KOPT-K1 (cell line): Measurements from ENCODE around the gene WWTR1.

Experiments
- H3K27ac ChIP-seq: fragments of 200-600 bp; sonication (generic); 2 replicates; pipeline ENCODE4 v1.5.1; 2016; ENCODE audit warnings: antibody characterized with exemption, mild to moderate bottlenecking, low read depth, low read length; ENCODE audit not compliant: poor library complexity, severe bottlenecking
- H3K36me3 ChIP-seq: fragments of 200-600 bp; sonication (generic); 2 replicates; pipeline ENCODE4 v1.5.1; 2017; ENCODE audit warnings: antibody characterized with exemption, mild to moderate bottlenecking, low read length, moderate library complexity; ENCODE audit not compliant: insufficient read depth
- H3K9me3 ChIP-seq: fragments of 200-600 bp; sonication (generic); 2 replicates; pipeline ENCODE4 v1.5.1; 2017; ENCODE audit warnings: antibody characterized with exemption, low read length, mild to moderate bottlenecking; ENCODE audit not compliant: insufficient read depth, poor library complexity, severe bottlenecking

Gene WWTR1

DNA sequence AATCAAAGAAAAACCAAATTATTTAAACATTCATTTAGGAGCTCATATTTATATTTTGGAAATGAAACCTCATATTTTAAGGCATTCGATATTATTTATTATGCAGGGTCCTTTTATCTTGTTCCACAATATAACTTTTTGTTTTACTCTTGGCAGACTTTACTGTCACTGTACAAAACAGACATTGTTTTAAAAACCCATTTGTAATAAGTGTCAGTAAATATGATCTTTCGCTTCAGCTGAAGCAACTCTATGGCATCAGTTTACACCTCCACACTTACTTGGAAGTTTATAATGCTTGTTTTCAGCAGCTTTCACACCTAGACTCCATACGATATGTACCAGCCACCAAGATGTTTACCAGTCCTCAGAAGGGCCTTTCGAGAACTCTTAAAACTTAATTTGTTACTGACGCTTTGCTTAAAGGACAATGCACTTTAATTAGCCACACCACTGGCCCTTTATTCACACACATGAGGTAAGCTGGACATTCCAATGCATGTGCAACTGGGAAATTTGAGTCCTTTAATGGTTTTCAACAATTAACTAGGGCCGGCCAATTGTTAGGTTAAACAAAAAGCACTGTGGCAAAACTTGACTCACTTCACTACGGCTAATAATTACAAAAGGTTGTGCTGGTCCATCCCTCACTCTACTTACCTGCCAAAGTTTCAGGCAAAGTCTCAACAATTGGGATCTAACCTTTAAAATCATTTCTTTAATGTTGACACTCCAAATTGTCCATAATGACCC lies 16.7 kb downstream of the WWTR1 start:
- Histone ChIP-seq H3K9me3 (no peaks in the 10 kb centered on the region), H3K27ac (no peak overlapping the region), H3K36me3 (no peaks in the 10 kb centered on the region)

DNA sequence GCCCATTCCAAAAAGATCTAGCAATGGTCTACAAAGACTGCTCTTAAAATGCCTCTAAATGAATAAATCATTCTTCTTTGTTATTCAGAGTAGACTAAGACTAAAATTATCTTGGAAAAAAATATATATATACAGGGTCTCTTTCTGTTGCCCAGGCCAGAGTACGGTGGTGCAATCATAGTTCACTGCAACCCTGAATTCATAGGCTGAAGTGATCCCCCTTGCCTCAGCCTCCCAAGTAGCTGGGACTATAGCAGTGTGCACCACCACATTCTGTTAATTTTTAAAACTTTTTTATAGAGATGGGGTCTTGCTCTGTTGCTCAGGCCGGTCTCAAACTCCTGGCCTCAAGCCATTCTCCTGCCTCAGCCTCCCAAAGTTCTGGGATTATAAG lies 18.7 kb downstream of the WWTR1 start:
- Histone ChIP-seq H3K9me3 (no peaks in the 10 kb centered on the region), H3K27ac (no peak overlapping the region), H3K36me3 (no peaks in the 10 kb centered on the region)

DNA sequence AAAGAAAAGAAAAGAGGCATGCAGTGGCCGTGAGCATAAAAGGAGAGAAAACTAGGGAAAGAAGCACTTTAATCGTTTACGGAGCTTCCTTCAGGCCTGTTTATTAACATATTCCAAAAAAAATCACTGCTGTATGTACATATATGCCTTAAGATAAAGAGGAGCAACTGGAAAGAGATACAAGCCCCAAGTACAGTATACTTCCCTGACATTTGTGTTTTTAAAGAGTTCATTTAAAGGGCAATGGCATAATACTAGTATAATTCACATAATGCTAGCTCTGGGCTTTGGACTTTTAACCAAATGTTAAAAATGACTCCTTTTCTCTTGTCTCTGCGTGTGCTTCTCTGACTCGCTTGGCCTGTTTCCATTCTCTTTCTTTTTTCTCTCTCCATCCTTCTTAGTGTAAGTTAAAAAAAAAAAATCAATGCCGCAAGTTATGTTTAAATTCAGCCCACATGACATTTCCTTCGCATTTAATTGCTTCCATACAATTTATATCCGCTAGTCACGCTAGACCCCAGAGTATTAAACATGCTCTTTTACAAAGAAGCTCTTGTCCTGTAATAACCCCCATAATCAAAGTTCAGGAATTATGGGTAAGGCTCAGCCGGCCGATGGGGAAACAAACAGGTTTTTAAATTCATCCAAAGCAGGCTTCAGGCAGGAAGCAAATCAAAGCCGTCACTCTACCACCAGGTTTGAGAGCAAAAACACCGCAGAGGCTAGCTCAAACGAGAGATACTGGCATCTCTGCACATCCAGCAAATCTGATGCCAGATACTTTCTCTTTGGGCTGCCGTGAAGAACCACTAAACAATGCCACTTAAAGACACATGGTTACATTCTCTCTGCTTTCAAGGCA lies 19.4 kb downstream of the WWTR1 start:
- H3K27ac ChIP-seq: no peak overlapping the region
- H3K9me3 ChIP-seq: no peaks in the 10 kb centered on the region
- no peaks in the 10 kb centered on the region for H3K36me3 ChIP-seq

DNA sequence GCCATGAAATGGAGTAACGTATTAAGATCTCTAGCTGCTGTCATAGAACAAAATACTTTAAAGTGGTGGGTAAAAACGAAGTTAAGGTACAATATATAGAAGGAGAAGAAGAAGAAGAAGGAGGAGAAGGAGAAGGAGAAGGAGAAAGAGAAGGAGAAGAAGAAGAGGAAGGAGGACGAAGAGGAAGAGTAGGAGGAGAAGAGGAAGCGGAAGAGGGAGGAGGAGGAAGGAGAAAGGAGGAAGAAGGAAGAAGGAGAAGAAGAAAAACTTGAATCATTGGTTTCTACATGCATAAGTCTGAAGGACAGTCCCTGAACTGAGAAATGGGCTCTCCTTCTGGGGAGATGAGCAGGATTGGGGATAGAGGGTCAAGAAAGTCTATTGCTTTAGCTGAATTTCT lies 22.4 kb downstream of the WWTR1 start:
- H3K9me3 ChIP-seq: no peaks in the 10 kb centered on the region
- H3K36me3 ChIP-seq: no peaks in the 10 kb centered on the region
- no peak overlapping the region for H3K27ac ChIP-seq

DNA sequence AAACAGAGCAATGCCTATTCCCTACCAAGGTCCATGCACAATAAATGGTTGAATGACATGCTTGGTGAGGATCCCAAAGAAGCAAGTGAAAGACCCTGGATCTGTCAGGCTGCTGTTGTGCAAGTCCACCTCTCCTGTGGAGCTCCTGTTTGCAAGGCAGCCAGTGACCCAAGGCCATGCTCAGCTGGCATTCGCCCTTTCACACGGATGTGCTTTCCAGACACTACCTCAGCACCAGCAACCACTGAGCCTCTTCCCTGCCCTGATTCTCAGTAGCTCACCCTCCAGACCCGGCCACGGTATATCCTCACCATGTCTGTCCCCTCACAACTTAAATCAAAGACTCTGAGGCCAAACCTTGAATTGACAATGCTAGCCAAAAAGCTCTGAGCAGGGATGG lies 23.3 kb downstream of the WWTR1 start:
- H3K27ac ChIP-seq: no peak overlapping the region
- H3K36me3 ChIP-seq: no peaks in the 10 kb centered on the region
- no peaks in the 10 kb centered on the region for H3K9me3 ChIP-seq

DNA sequence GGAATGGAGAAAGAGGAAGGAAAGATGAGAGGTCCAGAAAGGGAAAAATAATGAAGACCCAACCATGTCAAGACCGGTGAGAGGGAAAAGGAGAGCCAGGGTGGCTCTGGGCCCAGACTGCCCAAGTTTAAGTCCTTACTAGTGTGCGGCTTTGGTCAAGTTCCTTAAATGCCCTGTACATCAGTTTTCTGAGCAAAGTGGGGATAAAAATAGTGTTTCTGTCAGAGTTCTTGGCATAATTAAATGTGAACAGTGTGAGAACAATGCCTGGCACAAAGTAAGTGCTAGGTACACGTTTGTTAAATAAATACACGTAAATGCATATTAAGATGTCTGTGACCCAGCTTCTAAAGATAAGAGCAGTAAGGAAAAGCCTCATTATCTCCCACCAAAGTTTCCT lies 23.8 kb downstream of the WWTR1 start:
- H3K36me3 ChIP-seq: no peaks in the 10 kb centered on the region
- H3K27ac ChIP-seq: no peak overlapping the region
- H3K9me3 ChIP-seq: no peaks in the 10 kb centered on the region

DNA sequence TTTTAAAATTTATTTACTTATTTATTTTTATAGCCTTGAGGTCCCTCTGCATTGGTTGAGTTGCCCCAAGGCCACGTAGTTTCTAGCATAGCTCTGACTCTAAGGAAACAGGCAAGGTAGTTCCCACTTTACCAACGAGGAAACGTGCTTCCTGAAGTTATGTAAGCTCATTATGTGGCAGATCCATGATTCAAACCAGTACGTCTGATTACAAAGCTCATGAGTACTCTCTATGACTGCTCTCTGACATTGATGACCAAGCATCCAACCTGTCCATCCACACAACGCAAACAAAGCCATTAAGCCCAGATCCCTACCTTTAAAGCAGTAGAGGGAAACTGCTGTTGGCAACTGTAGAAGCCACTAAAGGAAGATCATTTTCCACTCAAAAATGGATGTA lies 25.6 kb downstream of the WWTR1 start:
- no peak overlapping the region for H3K27ac ChIP-seq
- H3K36me3 ChIP-seq: no peaks in the 10 kb centered on the region
- no peaks in the 10 kb centered on the region for H3K9me3 ChIP-seq

DNA sequence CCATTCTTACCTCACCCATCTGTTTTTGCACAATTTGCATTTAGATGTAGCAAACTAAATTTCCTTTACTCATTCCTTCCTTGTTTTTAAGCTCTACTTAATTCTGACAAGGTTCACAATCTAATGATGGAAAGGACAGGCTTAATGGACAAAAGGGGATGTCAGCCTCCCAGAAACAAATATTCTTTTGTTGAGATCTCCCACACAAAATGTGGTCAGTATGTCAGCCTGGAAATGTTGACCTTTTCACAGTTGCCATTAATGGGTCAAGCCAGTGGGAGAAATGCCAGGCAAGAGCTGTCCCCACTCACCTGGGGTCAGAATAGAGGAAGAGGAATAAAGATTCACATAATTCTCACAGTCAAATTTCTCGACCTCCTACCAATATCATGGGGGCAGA lies 27.0 kb downstream of the WWTR1 start:
- Histone ChIP-seq H3K27ac (no peak overlapping the region), H3K9me3 (no peaks in the 10 kb centered on the region), H3K36me3 (no peaks in the 10 kb centered on the region)

DNA sequence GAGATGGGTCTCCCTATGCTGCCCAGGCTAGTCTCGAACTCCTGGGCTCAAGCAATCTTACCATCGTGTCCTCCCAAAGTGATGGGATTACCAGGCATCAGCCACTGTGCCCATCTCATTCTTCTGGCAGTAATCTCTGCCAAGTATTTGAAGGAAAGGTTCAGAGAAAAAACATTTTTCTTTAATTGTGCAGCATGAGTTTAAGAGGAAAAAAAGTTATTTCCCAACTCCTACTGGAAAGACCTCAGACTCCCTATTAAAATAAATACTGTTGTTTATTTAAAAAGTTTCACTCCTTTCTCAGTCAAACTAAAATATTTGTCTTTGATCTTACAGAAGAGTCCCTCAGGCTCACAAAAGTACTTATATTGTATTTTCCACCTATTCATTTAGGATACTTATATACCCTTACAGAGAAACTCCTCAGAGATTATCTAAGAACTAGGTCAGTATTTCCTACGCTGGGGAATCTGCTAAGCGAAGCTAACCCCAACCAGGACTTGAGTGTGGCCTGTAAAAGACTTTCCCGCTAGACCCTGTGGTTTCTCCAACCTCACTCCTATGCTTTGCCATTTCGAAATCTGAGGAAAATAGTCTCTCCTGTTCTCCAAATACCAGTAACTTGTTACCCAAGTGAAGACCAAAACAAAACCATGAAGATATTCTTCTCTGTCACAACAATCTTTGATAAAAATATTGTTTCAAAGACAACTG lies 28.7 kb downstream of the WWTR1 start:
- H3K36me3 ChIP-seq: no peaks in the 10 kb centered on the region

DNA sequence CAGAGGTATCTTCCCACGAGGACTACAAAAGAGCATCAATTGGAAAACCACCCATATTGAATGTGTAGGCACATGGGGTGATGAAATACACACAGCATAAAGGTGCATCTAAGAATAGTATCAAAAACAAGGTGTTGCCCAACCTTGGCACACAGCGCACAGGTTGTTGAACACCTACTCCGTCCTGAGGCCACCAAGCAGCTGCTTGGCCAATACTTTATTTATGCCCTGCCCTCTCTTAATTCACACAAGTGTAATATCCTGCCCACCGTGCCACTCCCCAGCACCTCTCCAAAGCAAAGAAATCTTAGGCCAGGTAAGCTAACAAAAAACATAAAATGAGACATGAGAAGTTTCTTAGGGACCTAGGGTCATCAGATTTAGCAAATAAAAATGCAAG lies 31.2 kb downstream of the WWTR1 start:
- Histone ChIP-seq H3K9me3 (no peaks in the 10 kb centered on the region), H3K27ac (no peak overlapping the region), H3K36me3 (no peaks in the 10 kb centered on the region)

More for the DNA sequence above, 28.7 kb downstream of the WWTR1 start:
- no peak overlapping the region for H3K27ac ChIP-seq
- no peaks in the 10 kb centered on the region for H3K9me3 ChIP-seq

DNA sequence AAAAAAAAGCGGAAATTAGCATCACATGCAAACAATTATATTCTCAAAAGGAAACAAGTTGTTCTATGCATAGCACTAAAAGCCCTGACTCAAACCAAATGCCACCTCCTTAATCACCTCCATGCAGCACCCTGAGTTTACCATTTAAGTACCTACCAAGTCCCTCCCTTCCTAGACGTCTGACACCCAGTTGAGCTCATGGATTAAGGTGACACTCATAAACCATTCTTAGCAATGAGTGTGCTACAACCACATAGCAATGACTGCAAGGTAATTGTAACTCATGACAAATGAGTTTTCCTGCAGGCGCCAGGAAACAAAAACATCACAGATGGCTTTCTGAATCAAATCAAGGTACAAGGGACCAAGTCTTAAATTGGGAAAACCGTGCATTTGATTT lies 32.0 kb downstream of the WWTR1 start:
- Histone ChIP-seq H3K9me3 (no peaks in the 10 kb centered on the region), H3K36me3 (no peaks in the 10 kb centered on the region), H3K27ac (no peak overlapping the region)

DNA sequence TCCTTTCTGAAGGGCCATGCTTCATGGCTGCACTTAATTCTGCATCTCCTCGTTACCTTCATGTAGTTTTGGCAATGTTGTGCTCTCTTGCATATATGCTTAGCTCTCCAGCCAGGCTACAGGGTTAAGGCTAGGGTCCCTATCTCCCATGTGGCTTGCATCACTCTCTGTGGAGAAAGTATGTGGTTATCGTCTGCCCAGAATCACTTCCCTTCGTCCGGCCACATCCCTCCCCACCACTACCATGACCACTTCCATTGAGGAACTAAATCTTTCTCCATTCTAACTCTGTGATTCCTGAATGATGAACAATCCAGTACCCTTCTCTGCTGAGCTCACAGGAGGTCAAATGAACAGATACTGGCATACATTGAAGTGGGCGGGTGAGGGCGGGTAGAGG lies 34.0 kb downstream of the WWTR1 start:
- Histone ChIP-seq H3K36me3 (no peaks in the 10 kb centered on the region), H3K9me3 (no peaks in the 10 kb centered on the region), H3K27ac (no peak overlapping the region)

DNA sequence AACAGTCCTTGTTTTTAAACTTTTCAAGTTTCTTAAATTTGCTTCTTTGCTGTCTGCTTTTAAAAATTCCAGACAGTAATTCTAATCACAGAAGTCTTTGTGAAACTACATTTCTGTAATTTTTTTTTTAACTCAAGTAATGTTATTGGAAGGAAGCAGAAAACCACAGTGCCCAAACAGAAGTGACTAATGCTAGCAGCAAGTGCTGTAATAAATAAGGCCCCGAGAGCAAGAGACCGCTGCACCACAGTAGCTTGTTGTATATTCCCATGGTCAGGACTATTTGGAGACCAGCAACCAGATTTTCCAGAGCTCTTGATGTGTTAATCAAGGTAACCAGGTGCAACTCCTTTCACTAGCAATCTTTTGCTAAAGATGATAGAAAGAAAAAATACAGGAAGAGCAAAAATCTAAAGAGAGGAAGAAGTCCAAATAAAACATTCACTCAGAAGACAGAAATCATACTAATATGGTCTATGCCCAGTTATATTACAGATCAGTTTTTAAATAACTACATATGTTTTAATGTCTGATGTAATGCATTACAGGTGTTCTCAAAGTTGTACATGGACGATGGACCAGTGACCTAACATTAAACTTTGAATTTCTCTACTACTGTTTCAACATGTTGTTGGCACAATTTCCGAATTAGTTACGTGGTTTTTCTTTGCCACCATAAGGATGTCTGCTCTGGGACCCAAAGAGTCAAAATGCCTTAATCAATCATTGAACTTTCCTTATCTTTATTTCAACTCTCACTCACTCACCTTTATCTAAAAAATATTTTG lies 36.4 kb downstream of the WWTR1 start:
- Histone ChIP-seq H3K36me3 (no peaks in the 10 kb centered on the region), H3K27ac (no peak overlapping the region), H3K9me3 (no peaks in the 10 kb centered on the region)

DNA sequence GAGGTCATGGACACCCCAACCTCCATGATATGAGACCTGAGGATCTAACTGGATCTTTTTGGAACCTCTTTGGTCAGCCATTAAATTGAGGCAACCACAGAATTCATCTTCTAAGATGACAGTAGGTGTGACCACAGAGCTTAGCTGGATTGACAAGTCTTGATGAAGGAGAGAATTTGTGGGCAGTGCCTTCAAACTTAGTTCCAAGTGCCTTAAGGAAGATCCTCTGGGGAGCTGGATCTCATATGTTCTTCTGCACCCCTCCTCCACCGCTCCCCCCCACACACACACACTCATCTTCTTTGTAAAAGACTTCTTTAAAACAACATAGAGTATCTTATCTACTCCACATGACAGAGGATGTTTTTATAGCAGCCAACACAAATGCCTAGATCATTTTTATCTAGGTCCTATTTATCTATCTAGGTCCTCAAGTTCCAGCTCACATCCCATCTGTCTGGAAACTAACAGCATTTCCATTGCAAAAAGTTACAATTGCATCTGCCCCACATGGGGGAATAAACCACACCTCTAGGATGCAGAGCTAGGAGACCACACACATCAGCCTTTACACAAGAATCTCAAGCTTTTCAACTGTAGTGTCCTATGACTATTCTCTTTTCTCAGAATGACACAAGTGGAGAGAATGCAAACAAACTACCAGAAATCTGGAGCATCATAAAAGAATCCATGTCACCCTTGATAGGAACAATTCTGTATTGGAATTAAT lies 37.4 kb downstream of the WWTR1 start:
- H3K27ac ChIP-seq: no peak overlapping the region
- H3K9me3 ChIP-seq: no peaks in the 10 kb centered on the region
- H3K36me3 ChIP-seq: no peaks in the 10 kb centered on the region
